A375 (cell line): Measurements from ENCODE around the gene ZNF41. TPM values are rescaled to one million over a fixed set of nuclear protein-coding genes. Genes with fewer than 3 reads are reported as not detected.

Source experiments
- total RNA-seq: library from RNA; depleted of rRNA; stranded (reverse); fragments of >200 nt; shearing (Covaris generic); gene quantifications from 2 replicates; pipeline ENCODE4 v1.2.3, GENCODE V29; 2014; rRNA removed

The ZNF41 gene
- 8.3 and 10.8 TPM in 2 replicates for total RNA-seq

DNA sequence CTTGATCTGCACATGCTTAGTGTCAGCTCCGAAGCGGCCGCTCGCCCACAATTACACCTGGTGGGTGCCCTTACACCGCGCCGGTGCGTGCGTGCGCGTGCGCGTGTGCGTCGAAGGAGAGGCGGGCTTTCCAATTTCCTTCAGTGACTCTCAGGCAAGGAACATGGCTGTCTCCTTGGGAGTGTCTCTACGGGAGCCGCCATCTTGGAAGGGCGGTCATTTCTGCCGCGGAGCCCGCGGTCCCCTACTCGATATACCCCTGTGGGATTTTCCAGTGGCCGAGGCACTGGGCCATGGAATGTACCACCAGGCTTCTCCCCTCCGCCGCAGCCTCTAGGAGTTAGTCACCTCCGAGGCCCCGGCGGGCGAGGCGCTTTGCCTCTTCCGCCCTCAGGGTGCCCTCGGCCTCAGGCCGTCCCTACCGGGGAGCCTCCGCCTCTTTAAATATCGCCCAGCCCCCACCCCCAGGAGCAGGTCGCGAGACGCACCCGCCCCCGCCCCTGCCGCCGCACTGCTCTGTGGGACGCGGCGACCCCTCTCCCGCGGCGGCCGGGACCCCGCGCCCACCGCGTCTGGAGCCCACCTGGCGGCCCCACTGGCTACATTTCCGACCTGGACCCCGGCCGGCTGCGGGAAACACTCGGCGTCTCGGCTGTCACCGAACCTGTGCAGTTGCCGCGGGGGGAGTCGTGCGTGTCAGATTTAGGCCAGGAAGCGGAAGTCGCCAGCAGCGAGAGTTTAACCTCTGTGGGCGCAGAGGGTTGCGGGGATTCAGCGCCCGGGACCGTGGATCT, at the start of gene ZNF41:
TSS of gene ZNF41 (minus strand) at position 711 of the 794 bp plus-strand sequence. CDS start 15,741 bp downstream, outside the sequence.

Other genes starting within 250 kb of the ZNF41 start
- gene ZNF157, start 112.6 kb downstream of the ZNF41 start, total RNA-seq: 0.04 and 0.11 TPM in 2 replicates
- 48.7 and 56.3 TPM in 2 replicates for gene ARAF, start 78.0 kb upstream of the ZNF41 start, total RNA-seq
- 226 and 283 TPM in 2 replicates for gene TIMP1, start 99.2 kb upstream of the ZNF41 start, total RNA-seq
- 0.13 and 0.15 TPM in 2 replicates for gene SYN1, start 136.6 kb upstream of the ZNF41 start, total RNA-seq
- gene CFP, start 146.7 kb upstream of the ZNF41 start, total RNA-seq: 0.58 and 1.1 TPM in 2 replicates
- gene ELK1, start 167.3 kb upstream of the ZNF41 start, total RNA-seq: 44.0 and 47.2 TPM in 2 replicates
- gene UXT, start 176.0 kb upstream of the ZNF41 start, total RNA-seq: 199 and 200 TPM in 2 replicates